HG02759 (cell line): ENCODE data around the gene THOP1.

ENCODE experiments used
- ATAC-seq: cut with Tn5 transposase; IDR thresholded peaks from one replicate; pipeline ENCODE4 v1.9.1; 2021; ENCODE audit warnings: mild to moderate bottlenecking, moderate library complexity; ENCODE audit not compliant: unreplicated experiment

Gene THOP1

DNA sequence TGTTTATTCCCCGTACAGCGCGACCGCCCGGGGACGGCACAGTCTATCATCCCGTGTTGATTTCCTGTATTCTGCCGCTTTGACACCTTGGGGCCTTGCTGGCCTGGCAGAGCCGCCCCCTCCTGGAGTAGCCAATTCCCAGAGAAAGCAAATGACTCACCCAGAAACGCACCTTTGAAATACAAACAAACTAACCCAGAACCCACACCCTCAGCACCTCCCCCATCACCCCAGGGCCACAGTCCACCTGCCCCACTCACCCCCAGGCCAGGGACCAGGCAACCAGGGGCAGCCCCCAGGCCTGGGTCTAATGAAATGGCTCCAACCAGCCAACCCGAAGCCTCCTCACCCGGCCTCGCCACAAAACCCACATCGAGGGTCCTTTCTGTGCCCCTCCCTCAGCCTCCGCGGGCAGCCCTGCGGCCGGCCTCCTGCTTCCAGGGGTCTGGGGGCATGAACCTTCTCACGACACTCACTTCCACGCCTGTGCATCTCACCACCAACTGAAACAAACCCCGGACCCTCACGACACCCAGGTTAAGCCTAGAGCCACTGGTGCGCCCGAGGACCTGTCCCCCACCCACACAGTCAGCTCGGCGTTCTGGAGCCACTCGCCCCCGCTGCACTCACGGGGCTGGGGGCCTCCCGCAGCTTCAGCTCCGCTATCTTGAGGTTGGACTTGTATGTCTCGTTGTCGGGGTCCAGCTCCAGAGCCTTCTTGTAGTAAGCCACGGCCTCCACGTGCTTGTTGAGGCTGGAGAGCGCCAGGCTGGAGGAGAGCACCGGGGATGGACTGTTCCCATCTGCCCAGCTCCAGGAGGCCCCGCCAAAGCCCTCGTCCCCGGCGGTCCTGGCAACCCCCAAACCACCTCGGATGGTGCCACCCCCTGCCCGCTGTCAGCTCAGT, 23.2 kb upstream of the THOP1 start:
- ATAC-seq: no peak

- ATAC-seq: no peak
These were observed 22.4 kb upstream of the THOP1 start for GRCh38 chr19:2762783-2763496.

DNA sequence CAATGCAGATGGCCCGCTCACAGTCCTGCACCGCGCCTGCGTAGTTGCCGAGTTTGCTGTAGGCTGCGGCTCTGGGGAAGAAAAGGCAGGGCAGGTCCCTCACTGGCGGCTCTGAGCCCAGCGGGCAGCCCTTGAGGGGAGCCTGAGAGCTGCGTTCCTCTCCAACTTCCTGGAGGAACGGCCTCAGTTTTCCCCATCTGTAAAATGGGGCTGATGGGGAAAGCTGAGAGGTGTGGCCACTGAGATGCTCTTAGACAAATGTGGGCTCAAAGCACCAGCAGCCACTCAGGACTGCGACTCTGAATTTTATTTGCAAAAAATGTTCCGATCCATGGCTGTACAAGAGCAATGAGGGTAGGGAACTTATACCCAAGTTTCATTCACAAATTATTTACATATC, 21.6 kb upstream of the THOP1 start:
- no peak for ATAC-seq

DNA sequence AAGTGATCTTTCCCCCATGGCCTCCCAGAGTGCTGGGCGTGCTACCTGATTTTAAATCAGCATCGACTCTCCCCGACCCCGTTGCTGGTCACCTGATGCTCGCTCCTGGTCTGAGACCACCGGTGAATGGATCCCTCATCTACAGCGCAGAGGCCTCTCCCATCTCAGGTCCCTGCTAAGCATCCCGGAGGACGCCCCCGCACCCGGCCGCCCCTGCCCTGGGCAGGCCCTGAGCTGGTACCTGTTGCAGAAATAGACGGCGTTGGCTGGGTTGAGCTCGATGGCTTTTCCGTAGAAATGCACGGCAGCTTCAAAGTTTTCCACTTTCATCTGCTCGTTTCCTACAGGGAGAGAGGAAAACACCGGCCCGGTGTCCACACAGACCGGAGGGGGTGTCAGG, 20.4 kb upstream of the THOP1 start:
- no peak for ATAC-seq

DNA sequence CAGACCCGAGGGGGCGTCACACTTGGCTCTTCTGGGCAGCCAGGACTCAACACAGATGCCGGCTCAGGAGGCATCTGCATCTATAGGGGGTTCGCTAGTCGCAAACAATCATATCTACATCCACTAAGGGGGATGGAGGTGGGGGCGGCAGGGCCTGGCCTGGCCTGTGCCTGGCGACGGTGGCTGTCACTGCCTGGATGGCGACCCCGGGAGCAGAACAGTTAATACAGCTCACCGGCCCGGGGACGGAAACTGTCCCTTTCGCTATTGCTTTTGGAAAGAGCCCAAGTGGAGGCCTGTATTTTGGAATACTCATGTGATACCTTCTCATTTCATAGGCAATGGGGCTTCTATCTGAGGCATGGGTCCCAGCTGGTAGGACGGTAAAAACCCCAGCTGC, 19.9 kb upstream of the THOP1 start:
- ATAC-seq: no peak

DNA sequence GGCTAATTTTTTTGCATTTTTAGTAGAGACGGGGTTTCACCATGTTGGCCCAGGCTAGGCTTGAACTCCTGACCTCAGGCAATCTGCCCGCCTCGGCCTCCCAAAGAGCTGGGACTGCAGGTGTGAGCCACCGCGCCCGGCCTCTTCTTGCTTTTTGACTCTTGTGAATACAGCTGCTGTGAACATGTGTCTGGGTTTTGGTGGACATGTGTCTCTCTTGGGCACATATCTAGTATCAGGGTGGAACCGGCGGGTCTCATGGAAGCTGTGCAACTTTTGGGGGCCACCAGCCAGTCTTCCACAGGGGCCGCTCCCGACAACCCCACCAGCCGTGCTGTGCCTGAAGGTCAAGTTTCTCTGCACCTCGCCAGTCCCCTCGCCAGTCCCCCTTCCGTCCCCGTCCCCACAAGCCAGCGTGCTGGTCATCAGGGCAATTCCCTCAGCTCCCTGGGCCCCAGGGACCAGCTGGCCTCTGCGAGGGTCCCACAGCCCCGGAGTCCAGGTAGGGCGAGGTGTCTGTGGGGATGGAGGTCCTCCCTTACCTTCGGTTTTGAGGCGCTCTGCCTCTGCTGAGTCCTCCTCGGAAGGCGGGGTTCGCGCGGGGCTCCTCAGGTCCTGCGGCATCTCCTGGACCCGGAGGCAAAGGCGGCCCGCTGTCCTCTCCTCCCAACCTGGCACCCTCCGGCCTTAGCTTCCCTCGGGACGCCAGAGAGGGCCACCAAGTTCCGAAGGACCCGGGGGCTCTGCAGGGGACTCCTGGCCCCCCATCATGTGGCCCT, 18.5 kb upstream of the THOP1 start:
- ATAC-seq: no peak

DNA sequence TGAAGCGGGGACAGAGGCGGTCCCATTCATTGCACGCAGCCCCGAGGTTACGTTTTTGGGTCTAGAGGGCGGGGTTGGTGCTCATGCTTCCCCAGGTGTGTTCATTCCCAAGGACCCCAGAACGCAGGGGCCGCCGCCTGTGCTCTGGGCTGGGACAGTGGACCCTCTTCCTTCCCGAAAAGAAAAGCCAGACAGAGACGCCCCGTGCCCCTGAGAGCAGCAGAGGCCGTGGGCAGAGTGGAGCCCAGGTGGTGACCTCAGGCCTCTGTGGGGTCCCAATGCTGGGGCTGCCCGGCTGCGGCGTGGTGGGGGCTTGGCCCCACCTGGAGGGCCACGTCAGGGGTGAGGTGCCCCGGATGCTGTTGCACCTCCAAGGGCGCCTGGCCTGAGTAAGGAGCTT, 17.6 kb upstream of the THOP1 start:
- ATAC-seq: no peak

- no peak for ATAC-seq
These were observed 16.8 kb upstream of the THOP1 start for GRCh38 chr19:2768365-2769132.

DNA sequence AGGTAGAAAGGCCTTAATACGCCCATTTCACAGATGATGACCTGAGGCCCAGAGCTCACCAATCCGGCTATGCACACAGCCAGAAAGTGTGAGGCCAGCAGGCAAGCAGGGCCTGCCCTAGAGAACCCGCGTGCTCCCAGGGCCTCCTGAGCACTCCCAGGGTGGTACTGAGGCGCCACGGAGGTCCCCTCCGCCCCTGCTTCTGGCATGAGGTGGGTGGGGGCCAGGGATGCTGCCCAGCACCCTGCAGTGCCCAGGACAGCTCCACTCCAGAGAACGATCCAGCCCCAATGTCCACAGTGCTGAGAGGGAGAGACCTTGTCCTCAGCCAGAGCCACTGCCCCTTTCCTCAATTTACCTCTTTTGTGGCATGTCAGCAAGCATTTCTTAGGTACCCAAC, 16.1 kb upstream of the THOP1 start:
- ATAC-seq: no peak

- no peak for ATAC-seq
These were observed 15.0 kb upstream of the THOP1 start for GRCh38 chr19:2770055-2771013.

- ATAC-seq: no peak
These were observed 13.3 kb upstream of the THOP1 start for GRCh38 chr19:2771786-2772674.

- no peak for ATAC-seq
These were observed 11.1 kb upstream of the THOP1 start for GRCh38 chr19:2774083-2774679.

GRCh38 chr19:2774953-2775555, 10.2 kb upstream of the THOP1 start:
- ATAC-seq: no peak

GRCh38 chr19:2775556-2776430, 9.5 kb upstream of the THOP1 start:
- no peak for ATAC-seq

GRCh38 chr19:2777952-2778683, 7.2 kb upstream of the THOP1 start:
- ATAC-seq: no peak

DNA sequence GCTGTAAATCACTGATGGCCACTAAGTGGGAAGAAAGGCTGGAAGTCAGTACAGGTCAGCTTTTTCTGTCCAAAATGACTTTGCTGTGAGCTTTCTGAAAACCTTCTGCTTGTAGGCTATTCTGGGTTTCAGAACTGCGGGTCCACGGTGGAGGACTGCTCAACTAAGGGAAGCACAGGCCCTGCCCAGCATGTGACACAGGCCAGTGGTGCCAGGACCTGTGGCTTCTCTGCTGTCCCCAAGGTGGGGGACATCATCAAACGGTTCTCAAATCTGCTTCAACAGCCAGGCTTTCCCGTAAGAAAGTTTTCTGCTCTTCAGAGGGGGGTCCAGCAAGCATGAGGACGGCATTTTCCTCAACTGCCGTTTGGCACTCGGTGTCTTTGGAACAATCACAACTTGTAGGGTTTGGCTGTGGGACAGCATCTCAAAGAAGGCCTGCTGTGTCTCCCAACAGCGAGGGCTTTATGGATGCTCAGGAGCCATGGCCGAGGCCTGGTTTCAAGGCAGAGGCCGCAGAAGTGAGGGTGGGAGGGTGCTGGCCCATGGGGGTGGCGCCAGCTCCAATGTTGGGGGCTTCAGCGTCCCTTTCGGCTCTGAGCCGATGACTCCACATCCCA, 6.1 kb upstream of the THOP1 start:
- no peak for ATAC-seq
